ENCODE data around the gene MBD3L2. TPM values are rescaled to one million over a fixed set of nuclear protein-coding genes. Genes with fewer than 3 reads are reported as not detected.

MBD3L2 gene
- total RNA-seq, 1 experiment from 2014 or later = not detected

GRCh38 chr19:7004313-7004931 is 44.7 kb upstream of the MBD3L2 start:
- Mint-ChIP-seq H3K4me1 (no peaks in the 10 kb centered on the region), H3K27ac (no peak overlapping the region), H3K36me3 (peaks cover 50% of the 10 kb centered on the region), H3K4me3 (no peak overlapping the region), H3K9me3 (peaks cover 62% of the 10 kb centered on the region), H3K27me3 (ENCODE audit: low read depth) (peaks cover 22% of the 10 kb centered on the region)
- TF ChIP-seq GABPB1 (CRISPR knock-in tag; IDR thresholded peaks at IDR 0.05) = no peak
- DNase-seq (ENCODE audit: low spot score) (no peak), ATAC-seq (no peak)
- CTCF ChIA-PET = no interaction called here
- POLR2A ChIA-PET = no interaction called here

GRCh38 chr19:7006135-7006704 is 42.9 kb upstream of the MBD3L2 start:
- TF ChIP-seq CDX4 (CRISPR knock-in tag; IDR thresholded peaks at IDR 0.05; ENCODE audit: borderline replicate concordance) (no peak), SMAD4 (CRISPR knock-in tag; IDR thresholded peaks at IDR 0.05) (no peak), ESRRA (CRISPR knock-in tag; IDR thresholded peaks at IDR 0.05; ENCODE audit: borderline replicate concordance) (no peak), USF1 (CRISPR knock-in tag; IDR thresholded peaks at IDR 0.05) (no peak), RORB (CRISPR knock-in tag; IDR thresholded peaks at IDR 0.05) (no peak), GTF2I (CRISPR knock-in tag; conservative IDR thresholded peaks at IDR 0.05) (no peak), KAT7 (CRISPR knock-in tag; IDR thresholded peaks at IDR 0.05; ENCODE audit: borderline replicate concordance) (no peak), NR2C2 (CRISPR knock-in tag; IDR thresholded peaks at IDR 0.05) (no peak), MAX (CRISPR knock-in tag; IDR thresholded peaks at IDR 0.05) (no peak), ZSCAN18 (CRISPR knock-in tag; IDR thresholded peaks at IDR 0.05) (no peak), NR3C1 (CRISPR knock-in tag; conservative IDR thresholded peaks at IDR 0.05; ENCODE audit: low read depth) (no peak)
- TF ChIP-seq, protein P1, sequence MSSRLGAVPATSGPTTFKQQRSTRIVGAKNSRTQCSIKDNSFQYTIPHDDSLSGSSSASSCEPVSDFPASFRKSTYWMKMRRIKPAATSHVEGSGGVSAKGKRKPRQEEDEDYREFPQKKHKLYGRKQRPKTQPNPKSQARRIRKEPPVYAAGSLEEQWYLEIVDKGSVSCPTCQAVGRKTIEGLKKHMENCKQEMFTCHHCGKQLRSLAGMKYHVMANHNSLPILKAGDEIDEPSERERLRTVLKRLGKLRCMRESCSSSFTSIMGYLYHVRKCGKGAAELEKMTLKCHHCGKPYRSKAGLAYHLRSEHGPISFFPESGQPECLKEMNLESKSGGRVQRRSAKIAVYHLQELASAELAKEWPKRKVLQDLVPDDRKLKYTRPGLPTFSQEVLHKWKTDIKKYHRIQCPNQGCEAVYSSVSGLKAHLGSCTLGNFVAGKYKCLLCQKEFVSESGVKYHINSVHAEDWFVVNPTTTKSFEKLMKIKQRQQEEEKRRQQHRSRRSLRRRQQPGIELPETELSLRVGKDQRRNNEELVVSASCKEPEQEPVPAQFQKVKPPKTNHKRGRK (CRISPR knock-in tag; IDR thresholded peaks at IDR 0.05; ENCODE audit: borderline replicate concordance) = no peak
- POLR2A ChIA-PET = no interaction called here
- Mint-ChIP-seq H3K4me3 (no peak overlapping the region), H3K27me3 (ENCODE audit: low read depth) (peaks cover 20% of the 10 kb centered on the region), H3K27ac (no peak overlapping the region), H3K4me1 (no peaks in the 10 kb centered on the region), H3K36me3 (peaks cover 44% of the 10 kb centered on the region), H3K9me3 (peaks cover 55% of the 10 kb centered on the region)
- ATAC-seq (no peak), DNase-seq (ENCODE audit: low spot score) (no peak)
- CTCF ChIA-PET = no interaction called here

GRCh38 chr19:7007859-7008258 is 41.3 kb upstream of the MBD3L2 start:
- no peak overlapping the region for H3K4me3 Mint-ChIP-seq
- ChIA-PET CTCF (no interaction called here), POLR2A (no interaction called here)
- no peaks in the 10 kb centered on the region for H3K4me1 Mint-ChIP-seq
- ATAC-seq = no peak
- H3K9me3 Mint-ChIP-seq = peaks cover 61% of the 10 kb centered on the region
- peaks cover 48% of the 10 kb centered on the region for H3K36me3 Mint-ChIP-seq
- DNase-seq (ENCODE audit: low spot score) = no peak
- peaks cover 22% of the 10 kb centered on the region for H3K27me3 Mint-ChIP-seq (ENCODE audit: low read depth)
- H3K27ac Mint-ChIP-seq = no peak overlapping the region
- TF ChIP-seq OVOL2 (CRISPR knock-in tag; IDR thresholded peaks at IDR 0.05; ENCODE audit: borderline replicate concordance) = no peak
- TF ChIP-seq ZBTB21 (CRISPR knock-in tag; IDR thresholded peaks at IDR 0.05; ENCODE audit: borderline replicate concordance) = no peak
- TF ChIP-seq USF2 (CRISPR knock-in tag; IDR thresholded peaks at IDR 0.05) = no peak
- TF ChIP-seq ESRRA (CRISPR knock-in tag; IDR thresholded peaks at IDR 0.05; ENCODE audit: borderline replicate concordance) = no peak
- no peak for TF ChIP-seq FOXJ3 (CRISPR knock-in tag; IDR thresholded peaks at IDR 0.05; ENCODE audit: borderline replicate concordance)
- TF ChIP-seq, protein P2, sequence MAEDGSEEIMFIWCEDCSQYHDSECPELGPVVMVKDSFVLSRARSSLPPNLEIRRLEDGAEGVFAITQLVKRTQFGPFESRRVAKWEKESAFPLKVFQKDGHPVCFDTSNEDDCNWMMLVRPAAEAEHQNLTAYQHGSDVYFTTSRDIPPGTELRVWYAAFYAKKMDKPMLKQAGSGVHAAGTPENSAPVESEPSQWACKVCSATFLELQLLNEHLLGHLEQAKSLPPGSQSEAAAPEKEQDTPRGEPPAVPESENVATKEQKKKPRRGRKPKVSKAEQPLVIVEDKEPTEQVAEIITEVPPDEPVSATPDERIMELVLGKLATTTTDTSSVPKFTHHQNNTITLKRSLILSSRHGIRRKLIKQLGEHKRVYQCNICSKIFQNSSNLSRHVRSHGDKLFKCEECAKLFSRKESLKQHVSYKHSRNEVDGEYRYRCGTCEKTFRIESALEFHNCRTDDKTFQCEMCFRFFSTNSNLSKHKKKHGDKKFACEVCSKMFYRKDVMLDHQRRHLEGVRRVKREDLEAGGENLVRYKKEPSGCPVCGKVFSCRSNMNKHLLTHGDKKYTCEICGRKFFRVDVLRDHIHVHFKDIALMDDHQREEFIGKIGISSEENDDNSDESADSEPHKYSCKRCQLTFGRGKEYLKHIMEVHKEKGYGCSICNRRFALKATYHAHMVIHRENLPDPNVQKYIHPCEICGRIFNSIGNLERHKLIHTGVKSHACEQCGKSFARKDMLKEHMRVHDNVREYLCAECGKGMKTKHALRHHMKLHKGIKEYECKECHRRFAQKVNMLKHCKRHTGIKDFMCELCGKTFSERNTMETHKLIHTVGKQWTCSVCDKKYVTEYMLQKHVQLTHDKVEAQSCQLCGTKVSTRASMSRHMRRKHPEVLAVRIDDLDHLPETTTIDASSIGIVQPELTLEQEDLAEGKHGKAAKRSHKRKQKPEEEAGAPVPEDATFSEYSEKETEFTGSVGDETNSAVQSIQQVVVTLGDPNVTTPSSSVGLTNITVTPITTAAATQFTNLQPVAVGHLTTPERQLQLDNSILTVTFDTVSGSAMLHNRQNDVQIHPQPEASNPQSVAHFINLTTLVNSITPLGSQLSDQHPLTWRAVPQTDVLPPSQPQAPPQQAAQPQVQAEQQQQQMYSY (CRISPR knock-in tag; IDR thresholded peaks at IDR 0.05) = no peak
- TF ChIP-seq ZNF263 (CRISPR knock-in tag; IDR thresholded peaks at IDR 0.05; ENCODE audit: low read depth) = no peak
- no peak for TF ChIP-seq ZNF317 (CRISPR knock-in tag; IDR thresholded peaks at IDR 0.05; ENCODE audit: borderline replicate concordance, low read depth)
- TF ChIP-seq RORB (CRISPR knock-in tag; IDR thresholded peaks at IDR 0.05) = no peak
- no peak for TF ChIP-seq SMAD3 (CRISPR knock-in tag; IDR thresholded peaks at IDR 0.05; ENCODE audit: borderline replicate concordance)
